M059J (cell line): ENCODE measurements around the gene LRRC4C. TPM values are rescaled to one million over a fixed set of nuclear protein-coding genes. Genes with fewer than 3 reads are reported as not detected.

ENCODE experiments used
- DNase-seq: peaks from one replicate; pipeline ENCODE4 v3.0.0-alpha.2; 2012; ENCODE audit warnings: low read depth
- total RNA-seq: library from RNA; depleted of rRNA; stranded (reverse); fragments of >200 nt; shearing (Covaris generic); gene quantifications from 2 replicates; pipeline ENCODE4 v1.2.3, GENCODE V29; 2014

The LRRC4C gene
- total RNA-seq, 1 experiment from 2014 or later: 0.17 TPM

GRCh38 chr11:41414771-41415440 is 44.5 kb downstream of the LRRC4C start:
- DNase-seq: no peak

- no peak for DNase-seq
These were observed 45.6 kb downstream of the LRRC4C start for GRCh38 chr11:41413843-41414242.

- no peak for DNase-seq
These were observed 53.6 kb downstream of the LRRC4C start for GRCh38 chr11:41405812-41406211.

- no peak for DNase-seq
These were observed 55.3 kb downstream of the LRRC4C start for GRCh38 chr11:41404109-41404508.

- no peak for DNase-seq
These were observed 56.0 kb downstream of the LRRC4C start for GRCh38 chr11:41403458-41403857.

- DNase-seq: no peak
These were observed 58.6 kb downstream of the LRRC4C start for GRCh38 chr11:41400819-41401382.

GRCh38 chr11:41400124-41400523 is 59.3 kb downstream of the LRRC4C start:
- DNase-seq: no peak

GRCh38 chr11:41399323-41399722 is 60.1 kb downstream of the LRRC4C start:
- DNase-seq: no peak

- no peak for DNase-seq
These were observed 61.3 kb downstream of the LRRC4C start for GRCh38 chr11:41398175-41398574.

- DNase-seq: no peak
These were observed 64.8 kb downstream of the LRRC4C start for GRCh38 chr11:41394521-41395195.

GRCh38 chr11:41392596-41392995 is 66.9 kb downstream of the LRRC4C start:
- DNase-seq: no peak

GRCh38 chr11:41389623-41390130 is 69.8 kb downstream of the LRRC4C start:
- DNase-seq: no peak

GRCh38 chr11:41384329-41384728 is 75.1 kb downstream of the LRRC4C start:
- DNase-seq: no peak

- no peak for DNase-seq
These were observed 75.7 kb downstream of the LRRC4C start for GRCh38 chr11:41383768-41384167.

- peak; percentile 26 for DNase-seq
These were observed 76.5 kb downstream of the LRRC4C start for GRCh38 chr11:41382927-41383326.

- peak; percentile 1 for DNase-seq
These were observed 80.4 kb downstream of the LRRC4C start for GRCh38 chr11:41379084-41379483.

GRCh38 chr11:41377709-41378394 is 81.6 kb downstream of the LRRC4C start:
- DNase-seq: no peak

GRCh38 chr11:41351825-41352224 is 107.6 kb downstream of the LRRC4C start:
- DNase-seq: no peak

- DNase-seq: no peak
These were observed 113.4 kb downstream of the LRRC4C start for GRCh38 chr11:41346042-41346441.

GRCh38 chr11:41334007-41334933 is 125.2 kb downstream of the LRRC4C start:
- no peak for DNase-seq

- DNase-seq: no peak
These were observed 126.1 kb downstream of the LRRC4C start for GRCh38 chr11:41333357-41333756.
